WTC11 (cell line): ENCODE data around the gene EPN2. TPM values are rescaled to one million over a fixed set of nuclear protein-coding genes. Genes with fewer than 3 reads are reported as not detected.

Experiments used
- ATAC-seq: fragments of 200-7000 bp; cut with Tn5 transposase; 2 replicates; pipeline ENCODE4 v1.10.0; 2021; ENCODE audit warnings: mild to moderate bottlenecking, moderate library complexity
- CTCF ChIA-PET: fragments of 300-600 bp; sonication (Branson Sonifier 250); formaldehyde crosslinking; loops from one replicate; lab custom pipeline; 2021; ENCODE audit warnings: antibody characterized with exemption; lab: Charles Lee
- POLR2A ChIA-PET: fragments of 350-600 bp; sonication (Branson Sonifier 250); formaldehyde crosslinking; loops from one replicate; lab custom pipeline; 2021; ENCODE audit warnings: antibody characterized with exemption; lab: Charles Lee
- DNase-seq: peaks from one replicate; pipeline ENCODE4 v3.0.0; 2021; ENCODE audit warnings: low spot score
- H3K27ac Mint-ChIP-seq: 2 replicates; pipeline ENCODE4 v1.8.0; 2021; ENCODE audit warnings: mixed read lengths
- H3K27me3 Mint-ChIP-seq: 2 replicates; pipeline ENCODE4 v1.8.0; 2021; ENCODE audit warnings: low read depth, mild to moderate bottlenecking, moderate library complexity, mixed read lengths
- H3K36me3 Mint-ChIP-seq: 2 replicates; pipeline ENCODE4 v1.8.0; 2021; ENCODE audit warnings: mixed read lengths
- H3K4me1 Mint-ChIP-seq: 2 replicates; pipeline ENCODE4 v1.8.0; 2022; ENCODE audit warnings: mixed read lengths
- H3K4me3 Mint-ChIP-seq: 2 replicates; pipeline ENCODE4 v1.8.0; 2021; ENCODE audit warnings: mild to moderate bottlenecking, moderate library complexity, mixed read lengths
- H3K9me3 Mint-ChIP-seq: 2 replicates; pipeline ENCODE4 v1.8.0; 2021; ENCODE audit warnings: mixed read lengths
- CREB1 ChIP-seq: sonication (generic); formaldehyde crosslinking; IDR thresholded peaks from 2 replicates; pipeline ENCODE4 v1.8.0; 2023; ENCODE audit warnings: mild to moderate bottlenecking, missing genetic modification reagents
- ELF4 ChIP-seq: sonication (generic); formaldehyde crosslinking; IDR thresholded peaks from 2 replicates; pipeline ENCODE4 v1.8.1; 2022; ENCODE audit warnings: low read depth, mild to moderate bottlenecking, moderate library complexity, missing genetic modification reagents
- FOXP1 ChIP-seq: sonication (generic); formaldehyde crosslinking; IDR thresholded peaks from 2 replicates; pipeline ENCODE4 v1.8.0; 2022; ENCODE audit warnings: missing genetic modification reagents, mild to moderate bottlenecking, moderate library complexity, borderline replicate concordance
- IRF2 ChIP-seq: sonication (generic); formaldehyde crosslinking; IDR thresholded peaks from 2 replicates; pipeline ENCODE4 v1.8.0; 2022; ENCODE audit warnings: low read depth, missing genetic modification reagents, borderline replicate concordance
- JUN ChIP-seq: sonication (generic); formaldehyde crosslinking; IDR thresholded peaks from 2 replicates; pipeline ENCODE4 v1.8.0; 2023; ENCODE audit warnings: mild to moderate bottlenecking, missing genetic modification reagents
- MYBL2 ChIP-seq: sonication (generic); formaldehyde crosslinking; IDR thresholded peaks from 2 replicates; pipeline ENCODE4 v1.8.1; 2023; ENCODE audit warnings: mild to moderate bottlenecking, moderate library complexity, missing genetic modification reagents
- NFE2L1 ChIP-seq: sonication (generic); formaldehyde crosslinking; IDR thresholded peaks from 2 replicates; pipeline ENCODE4 v1.8.1; 2023; ENCODE audit warnings: missing genetic modification reagents
- NR1H2 ChIP-seq: sonication (generic); formaldehyde crosslinking; IDR thresholded peaks from 2 replicates; pipeline ENCODE4 v1.9.0; 2021; ENCODE audit warnings: mild to moderate bottlenecking, moderate library complexity, missing genetic modification reagents
- OVOL2 ChIP-seq: fragments of 250-450 bp; sonication (Bioruptor Pico); IDR thresholded peaks from 2 replicates; pipeline ENCODE4 v1.9.0; 2021; ENCODE audit warnings: mild to moderate bottlenecking, borderline replicate concordance
- SMAD3 ChIP-seq: sonication (generic); formaldehyde crosslinking; IDR thresholded peaks from 2 replicates; pipeline ENCODE4 v1.8.0; 2022; ENCODE audit warnings: missing genetic modification reagents, mild to moderate bottlenecking, borderline replicate concordance
- SMAD4 ChIP-seq: sonication (generic); formaldehyde crosslinking; IDR thresholded peaks from 2 replicates; pipeline ENCODE4 v1.8.0; 2022; ENCODE audit warnings: mild to moderate bottlenecking, missing genetic modification reagents
- ZBTB21 ChIP-seq: sonication (generic); formaldehyde crosslinking; IDR thresholded peaks from 2 replicates; pipeline ENCODE4 v1.8.1; 2023; ENCODE audit warnings: mild to moderate bottlenecking, missing genetic modification reagents, borderline replicate concordance
- ZNF121 ChIP-seq: sonication (generic); formaldehyde crosslinking; IDR thresholded peaks from 2 replicates; pipeline ENCODE4 v1.8.0; 2023; ENCODE audit warnings: missing genetic modification reagents
- total RNA-seq: library from RNA; stranded (reverse); gene quantifications from 3 replicates; pipeline ENCODE4 v1.2.3, GENCODE V29; 2021
- TF ChIP-seq, protein P1 (sequence below): sonication (generic); formaldehyde crosslinking; IDR thresholded peaks from 2 replicates; pipeline ENCODE4 v1.8.1; 2022; ENCODE audit warnings: low read depth, missing genetic modification reagents, borderline replicate concordance
- TF ChIP-seq, protein P2 (sequence below): sonication (generic); formaldehyde crosslinking; IDR thresholded peaks from 2 replicates; pipeline ENCODE4 v1.8.1; 2023; ENCODE audit warnings: mild to moderate bottlenecking, missing genetic modification reagents, borderline replicate concordance
- TF ChIP-seq, protein P3 (sequence below): fragments of 250-450 bp; sonication (Bioruptor Pico); IDR thresholded peaks from 2 replicates; pipeline ENCODE4 v1.8.0; 2021; ENCODE audit warnings: mild to moderate bottlenecking
- TF ChIP-seq, protein P4 (sequence below): sonication (generic); formaldehyde crosslinking; IDR thresholded peaks from 2 replicates; pipeline ENCODE4 v1.8.1; 2023; ENCODE audit warnings: mild to moderate bottlenecking, missing genetic modification reagents
- TF ChIP-seq, protein P5 (sequence below): sonication (generic); formaldehyde crosslinking; IDR thresholded peaks from 2 replicates; pipeline ENCODE4 v1.8.1; 2022; ENCODE audit warnings: low read depth, mild to moderate bottlenecking, moderate library complexity, missing genetic modification reagents, borderline replicate concordance
- TF ChIP-seq, protein P6 (sequence below): fragments of 250-450 bp; sonication (Bioruptor Pico); IDR thresholded peaks from 2 replicates; pipeline ENCODE4 v1.9.0; 2021; ENCODE audit warnings: moderate library complexity, mild to moderate bottlenecking, inconsistent platforms, borderline replicate concordance

The EPN2 gene
- total RNA-seq, 1 experiment from 2014 or later: 48.8 TPM

DNA sequence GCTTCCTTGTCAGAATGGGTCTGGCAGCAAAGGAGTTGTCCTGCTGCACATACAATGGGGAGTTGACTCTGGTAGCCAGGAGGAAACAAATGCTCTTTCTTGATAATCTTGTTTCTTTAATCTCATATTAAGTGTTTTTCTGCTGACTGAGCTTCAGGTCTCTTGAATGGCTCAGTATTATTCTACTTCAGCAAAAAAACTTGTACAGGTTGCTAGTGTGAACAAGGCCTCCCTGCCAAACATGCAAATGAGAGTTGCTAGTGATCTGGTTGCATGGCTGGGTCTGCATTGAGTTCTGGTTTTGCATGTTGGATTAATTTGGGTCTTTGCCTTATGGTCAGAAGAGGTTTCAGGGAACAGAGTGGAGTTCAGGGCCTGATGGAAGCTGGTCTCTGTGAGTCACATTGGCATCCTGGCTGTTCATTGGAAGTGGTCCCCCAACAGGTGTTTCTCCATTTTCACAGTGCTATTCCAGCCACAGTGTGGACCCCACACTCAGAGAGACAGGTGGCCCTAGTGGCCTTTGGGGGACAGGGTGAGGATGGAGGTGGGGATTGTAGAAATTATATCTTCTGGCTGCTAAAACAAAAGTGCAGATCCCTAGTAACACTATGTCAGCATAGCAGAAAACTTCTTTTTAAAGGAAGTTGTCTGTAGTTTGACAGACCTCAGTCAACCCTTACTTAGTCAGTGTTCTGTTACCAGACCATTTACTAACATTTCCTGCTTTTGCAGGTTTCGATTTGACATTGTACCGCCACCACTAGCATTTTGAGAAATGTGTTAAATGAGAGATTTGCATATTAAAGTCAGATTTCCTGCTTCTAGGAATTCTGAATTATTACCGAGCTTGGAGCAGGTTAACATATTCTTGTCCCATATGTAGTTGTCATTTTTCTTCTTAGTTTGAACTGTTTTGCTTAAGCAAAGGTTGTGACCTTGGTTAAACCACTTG lies 47.1 kb downstream of the EPN2 start:
- TF ChIP-seq ELF4 (CRISPR knock-in tag): no peak
- TF ChIP-seq OVOL2 (CRISPR knock-in tag): no peak
- TF ChIP-seq IRF2: no peak
- TF ChIP-seq, protein P1, sequence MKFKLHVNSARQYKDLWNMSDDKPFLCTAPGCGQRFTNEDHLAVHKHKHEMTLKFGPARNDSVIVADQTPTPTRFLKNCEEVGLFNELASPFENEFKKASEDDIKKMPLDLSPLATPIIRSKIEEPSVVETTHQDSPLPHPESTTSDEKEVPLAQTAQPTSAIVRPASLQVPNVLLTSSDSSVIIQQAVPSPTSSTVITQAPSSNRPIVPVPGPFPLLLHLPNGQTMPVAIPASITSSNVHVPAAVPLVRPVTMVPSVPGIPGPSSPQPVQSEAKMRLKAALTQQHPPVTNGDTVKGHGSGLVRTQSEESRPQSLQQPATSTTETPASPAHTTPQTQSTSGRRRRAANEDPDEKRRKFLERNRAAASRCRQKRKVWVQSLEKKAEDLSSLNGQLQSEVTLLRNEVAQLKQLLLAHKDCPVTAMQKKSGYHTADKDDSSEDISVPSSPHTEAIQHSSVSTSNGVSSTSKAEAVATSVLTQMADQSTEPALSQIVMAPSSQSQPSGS: no peak
- no peak for TF ChIP-seq SMAD3 (CRISPR knock-in tag)
- ChIA-PET POLR2A (no interaction called here), CTCF (interaction anchor here (1.1 to 4.2 kb wide), 2 partner anchors 36 to 54 kb away, joined by 3 to 14 read pairs; no protein-coding TSS in a partner anchor)
- ATAC-seq (no peak), DNase-seq (no peak)
- H3K36me3 Mint-ChIP-seq: peaks cover 24% of the 10 kb centered on the region
- no peaks in the 10 kb centered on the region for H3K27me3 Mint-ChIP-seq
- peaks cover 65% of the 10 kb centered on the region for H3K4me1 Mint-ChIP-seq
- H3K9me3 Mint-ChIP-seq: no peaks in the 10 kb centered on the region
- H3K27ac Mint-ChIP-seq: peak overlapping the region; percentile 35
- H3K4me3 Mint-ChIP-seq: no peak overlapping the region

DNA sequence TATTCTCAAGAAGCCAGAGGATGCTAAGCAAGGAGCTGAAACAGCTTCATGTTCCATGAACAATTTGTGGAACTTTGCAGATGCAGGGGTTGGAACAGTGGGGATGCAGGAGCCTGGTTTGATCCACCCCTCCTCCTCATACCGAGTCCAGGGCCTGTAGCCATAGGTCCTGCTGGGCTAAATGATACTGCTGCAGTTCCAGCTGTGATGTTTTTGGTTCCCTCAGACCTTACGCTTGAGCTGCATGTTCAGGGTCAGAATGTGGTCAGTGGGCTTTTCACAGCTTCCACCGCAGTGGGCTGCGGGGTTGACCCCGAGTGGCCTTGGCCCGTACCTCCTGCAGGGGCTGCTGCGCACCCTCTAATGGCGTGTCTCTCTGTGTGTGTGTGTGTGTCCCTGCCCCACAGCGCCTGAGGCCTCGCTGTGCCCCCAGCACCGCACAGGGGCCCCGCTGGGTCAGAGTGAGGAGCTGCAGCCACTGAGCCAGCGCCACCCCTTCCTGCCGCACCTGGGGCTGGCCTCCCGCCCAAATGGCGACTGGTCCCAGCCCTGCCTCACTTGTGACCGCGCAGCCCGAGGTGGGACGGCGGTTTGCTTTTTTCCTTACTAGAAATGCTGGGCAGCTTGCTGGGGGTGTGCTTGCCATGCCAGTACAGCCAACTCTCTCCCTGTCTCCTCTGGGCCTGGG lies 48.2 kb downstream of the EPN2 start:
- ATAC-seq: no peak
- no peaks in the 10 kb centered on the region for H3K27me3 Mint-ChIP-seq
- TF ChIP-seq ZBTB21 (CRISPR knock-in tag): 0 out of 2 replicates have a peak, but pooled peaks have one; percentile 29
- no peak for TF ChIP-seq NFE2L1 (CRISPR knock-in tag)
- TF ChIP-seq, protein P2, sequence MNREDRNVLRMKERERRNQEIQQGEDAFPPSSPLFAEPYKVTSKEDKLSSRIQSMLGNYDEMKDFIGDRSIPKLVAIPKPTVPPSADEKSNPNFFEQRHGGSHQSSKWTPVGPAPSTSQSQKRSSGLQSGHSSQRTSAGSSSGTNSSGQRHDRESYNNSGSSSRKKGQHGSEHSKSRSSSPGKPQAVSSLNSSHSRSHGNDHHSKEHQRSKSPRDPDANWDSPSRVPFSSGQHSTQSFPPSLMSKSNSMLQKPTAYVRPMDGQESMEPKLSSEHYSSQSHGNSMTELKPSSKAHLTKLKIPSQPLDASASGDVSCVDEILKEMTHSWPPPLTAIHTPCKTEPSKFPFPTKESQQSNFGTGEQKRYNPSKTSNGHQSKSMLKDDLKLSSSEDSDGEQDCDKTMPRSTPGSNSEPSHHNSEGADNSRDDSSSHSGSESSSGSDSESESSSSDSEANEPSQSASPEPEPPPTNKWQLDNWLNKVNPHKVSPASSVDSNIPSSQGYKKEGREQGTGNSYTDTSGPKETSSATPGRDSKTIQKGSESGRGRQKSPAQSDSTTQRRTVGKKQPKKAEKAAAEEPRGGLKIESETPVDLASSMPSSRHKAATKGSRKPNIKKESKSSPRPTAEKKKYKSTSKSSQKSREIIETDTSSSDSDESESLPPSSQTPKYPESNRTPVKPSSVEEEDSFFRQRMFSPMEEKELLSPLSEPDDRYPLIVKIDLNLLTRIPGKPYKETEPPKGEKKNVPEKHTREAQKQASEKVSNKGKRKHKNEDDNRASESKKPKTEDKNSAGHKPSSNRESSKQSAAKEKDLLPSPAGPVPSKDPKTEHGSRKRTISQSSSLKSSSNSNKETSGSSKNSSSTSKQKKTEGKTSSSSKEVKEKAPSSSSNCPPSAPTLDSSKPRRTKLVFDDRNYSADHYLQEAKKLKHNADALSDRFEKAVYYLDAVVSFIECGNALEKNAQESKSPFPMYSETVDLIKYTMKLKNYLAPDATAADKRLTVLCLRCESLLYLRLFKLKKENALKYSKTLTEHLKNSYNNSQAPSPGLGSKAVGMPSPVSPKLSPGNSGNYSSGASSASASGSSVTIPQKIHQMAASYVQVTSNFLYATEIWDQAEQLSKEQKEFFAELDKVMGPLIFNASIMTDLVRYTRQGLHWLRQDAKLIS: no peak
- TF ChIP-seq CREB1: no peak
- TF ChIP-seq, protein P3, sequence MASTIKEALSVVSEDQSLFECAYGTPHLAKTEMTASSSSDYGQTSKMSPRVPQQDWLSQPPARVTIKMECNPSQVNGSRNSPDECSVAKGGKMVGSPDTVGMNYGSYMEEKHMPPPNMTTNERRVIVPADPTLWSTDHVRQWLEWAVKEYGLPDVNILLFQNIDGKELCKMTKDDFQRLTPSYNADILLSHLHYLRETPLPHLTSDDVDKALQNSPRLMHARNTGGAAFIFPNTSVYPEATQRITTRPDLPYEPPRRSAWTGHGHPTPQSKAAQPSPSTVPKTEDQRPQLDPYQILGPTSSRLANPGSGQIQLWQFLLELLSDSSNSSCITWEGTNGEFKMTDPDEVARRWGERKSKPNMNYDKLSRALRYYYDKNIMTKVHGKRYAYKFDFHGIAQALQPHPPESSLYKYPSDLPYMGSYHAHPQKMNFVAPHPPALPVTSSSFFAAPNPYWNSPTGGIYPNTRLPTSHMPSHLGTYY (CRISPR knock-in tag): no peak
- H3K27ac Mint-ChIP-seq: peak overlapping the region; percentile 97
- H3K4me3 Mint-ChIP-seq: no peak overlapping the region
- peaks cover 70% of the 10 kb centered on the region for H3K4me1 Mint-ChIP-seq
- DNase-seq: no peak
- CTCF ChIA-PET: interaction anchor here (0.7 to 4.2 kb wide), 6 partner anchors 15 to 459 kb away, joined by 3 to 14 read pairs (median 4); no protein-coding TSS in a partner anchor
- H3K36me3 Mint-ChIP-seq: peaks cover 25% of the 10 kb centered on the region
- no peaks in the 10 kb centered on the region for H3K9me3 Mint-ChIP-seq
- POLR2A ChIA-PET: interaction anchor here (0.6 kb wide), 1 partner anchor 243 kb away, joined by 5 read pairs; no protein-coding TSS in a partner anchor

DNA sequence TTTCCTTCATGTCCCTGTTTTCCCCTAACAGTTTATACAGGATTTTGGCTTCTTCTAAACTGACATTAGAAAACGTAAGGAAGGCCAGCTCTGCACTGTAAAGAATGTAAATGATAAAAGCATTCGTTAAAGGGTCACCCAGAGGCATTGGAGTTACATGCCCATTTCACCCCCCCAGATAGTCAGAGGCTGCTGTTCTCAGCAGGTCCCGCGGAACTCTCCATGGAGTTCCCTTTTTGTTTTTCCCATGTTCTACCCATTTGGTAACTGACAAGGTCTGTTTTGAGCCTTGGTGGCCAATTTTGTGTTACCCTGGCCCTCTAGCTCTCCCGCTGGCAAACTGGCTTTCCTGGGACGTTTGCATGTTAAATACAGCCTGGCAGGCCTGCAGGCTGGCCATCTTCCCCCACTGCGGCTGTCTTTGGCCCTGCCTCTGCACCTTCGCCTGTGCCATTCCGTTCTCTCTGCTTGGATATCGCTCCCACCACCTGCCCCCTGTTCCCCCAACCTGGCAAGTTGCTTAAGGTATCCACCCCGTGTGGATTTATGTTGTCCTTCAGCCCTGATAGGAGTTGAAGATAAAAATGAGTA lies 49.7 kb downstream of the EPN2 start:
- peak overlapping the region; percentile 97 for H3K27ac Mint-ChIP-seq
- no peak for TF ChIP-seq MYBL2 (CRISPR knock-in tag)
- no peak for TF ChIP-seq SMAD4 (CRISPR knock-in tag)
- TF ChIP-seq, protein P4, sequence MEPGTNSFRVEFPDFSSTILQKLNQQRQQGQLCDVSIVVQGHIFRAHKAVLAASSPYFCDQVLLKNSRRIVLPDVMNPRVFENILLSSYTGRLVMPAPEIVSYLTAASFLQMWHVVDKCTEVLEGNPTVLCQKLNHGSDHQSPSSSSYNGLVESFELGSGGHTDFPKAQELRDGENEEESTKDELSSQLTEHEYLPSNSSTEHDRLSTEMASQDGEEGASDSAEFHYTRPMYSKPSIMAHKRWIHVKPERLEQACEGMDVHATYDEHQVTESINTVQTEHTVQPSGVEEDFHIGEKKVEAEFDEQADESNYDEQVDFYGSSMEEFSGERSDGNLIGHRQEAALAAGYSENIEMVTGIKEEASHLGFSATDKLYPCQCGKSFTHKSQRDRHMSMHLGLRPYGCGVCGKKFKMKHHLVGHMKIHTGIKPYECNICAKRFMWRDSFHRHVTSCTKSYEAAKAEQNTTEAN (CRISPR knock-in tag): no peak
- no peak for TF ChIP-seq JUN (CRISPR knock-in tag)
- no peak for TF ChIP-seq ZNF121 (CRISPR knock-in tag)
- TF ChIP-seq, protein P5, sequence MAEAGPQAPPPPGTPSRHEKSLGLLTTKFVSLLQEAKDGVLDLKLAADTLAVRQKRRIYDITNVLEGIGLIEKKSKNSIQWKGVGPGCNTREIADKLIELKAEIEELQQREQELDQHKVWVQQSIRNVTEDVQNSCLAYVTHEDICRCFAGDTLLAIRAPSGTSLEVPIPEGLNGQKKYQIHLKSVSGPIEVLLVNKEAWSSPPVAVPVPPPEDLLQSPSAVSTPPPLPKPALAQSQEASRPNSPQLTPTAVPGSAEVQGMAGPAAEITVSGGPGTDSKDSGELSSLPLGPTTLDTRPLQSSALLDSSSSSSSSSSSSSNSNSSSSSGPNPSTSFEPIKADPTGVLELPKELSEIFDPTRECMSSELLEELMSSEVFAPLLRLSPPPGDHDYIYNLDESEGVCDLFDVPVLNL: no peak
- no peak for TF ChIP-seq NR1H2 (CRISPR knock-in tag)
- no peak for TF ChIP-seq FOXP1 (CRISPR knock-in tag)
- TF ChIP-seq, protein P6, sequence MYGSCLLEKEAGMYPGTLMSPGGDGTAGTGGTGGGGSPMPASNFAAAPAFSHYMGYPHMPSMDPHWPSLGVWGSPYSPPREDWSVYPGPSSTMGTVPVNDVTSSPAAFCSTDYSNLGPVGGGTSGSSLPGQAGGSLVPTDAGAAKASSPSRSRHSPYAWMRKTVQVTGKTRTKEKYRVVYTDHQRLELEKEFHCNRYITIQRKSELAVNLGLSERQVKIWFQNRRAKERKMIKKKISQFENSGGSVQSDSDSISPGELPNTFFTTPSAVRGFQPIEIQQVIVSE (CRISPR knock-in tag): no peak

More for the DNA sequence above, 49.7 kb downstream of the EPN2 start:
- ChIA-PET CTCF (interaction anchor here (1.3 to 4.2 kb wide), 3 partner anchors 16 to 51 kb away, joined by 4 to 14 read pairs (median 4); no protein-coding TSS in a partner anchor), POLR2A (no interaction called here)
- Mint-ChIP-seq H3K4me3 (no peak overlapping the region), H3K27me3 (no peaks in the 10 kb centered on the region), H3K36me3 (peaks cover 25% of the 10 kb centered on the region), H3K9me3 (no peaks in the 10 kb centered on the region), H3K4me1 (peaks cover 59% of the 10 kb centered on the region)
- DNase-seq: no peak
- ATAC-seq: no peak
